ENCODE results near the gene MCF2.

MCF2 gene

GRCh38 chrX:139640259-139640658 is 67.7 kb downstream of the MCF2 start:
- no peak for TF ChIP-seq CTCF (IDR thresholded peaks at IDR 0.05; ENCODE audit: low read depth, low read length, missing control alignments)
- DNase-seq (ENCODE audit: low read depth): no peak
- in situ Hi-C loops (cut with HindIII; ENCODE audit: low sequenced_read_pairs): no loop called here
- no peak overlapping the region for H3K4me3 ChIP-seq (ENCODE audit: low read depth, low read length)

- in situ Hi-C loops (cut with HindIII; ENCODE audit: low sequenced_read_pairs): no loop called here
- DNase-seq (ENCODE audit: low read depth): no peak
- TF ChIP-seq CTCF (IDR thresholded peaks at IDR 0.05; ENCODE audit: low read depth, low read length, missing control alignments): no peak
- H3K4me3 ChIP-seq (ENCODE audit: low read depth, low read length): no peak overlapping the region
These were observed 68.7 kb downstream of the MCF2 start for GRCh38 chrX:139639253-139639652.

GRCh38 chrX:139600105-139600504 is 107.9 kb downstream of the MCF2 start:
- no peak for DNase-seq (ENCODE audit: low read depth)
- TF ChIP-seq CTCF (IDR thresholded peaks at IDR 0.05; ENCODE audit: low read depth, low read length, missing control alignments): no peak
- H3K4me3 ChIP-seq (ENCODE audit: low read depth, low read length): no peak overlapping the region
- in situ Hi-C loops (cut with HindIII; ENCODE audit: low sequenced_read_pairs): no loop called here

- no peak for DNase-seq (ENCODE audit: low read depth)
- H3K4me3 ChIP-seq (ENCODE audit: low read depth, low read length): no peak overlapping the region
- in situ Hi-C loops (cut with HindIII; ENCODE audit: low sequenced_read_pairs): no loop called here
- TF ChIP-seq CTCF (IDR thresholded peaks at IDR 0.05; ENCODE audit: low read depth, low read length, missing control alignments): no peak
These were observed 111.9 kb downstream of the MCF2 start for GRCh38 chrX:139596068-139596467.

GRCh38 chrX:139585613-139586012 is 122.4 kb downstream of the MCF2 start:
- in situ Hi-C loops (cut with HindIII; ENCODE audit: low sequenced_read_pairs): no loop called here
- TF ChIP-seq CTCF (IDR thresholded peaks at IDR 0.05; ENCODE audit: low read depth, low read length, missing control alignments): no peak
- H3K4me3 ChIP-seq (ENCODE audit: low read depth, low read length): no peak overlapping the region
- no peak for DNase-seq (ENCODE audit: low read depth)

GRCh38 chrX:139581068-139581467 is 126.9 kb downstream of the MCF2 start:
- no peak for DNase-seq (ENCODE audit: low read depth)
- in situ Hi-C loops (cut with HindIII; ENCODE audit: low sequenced_read_pairs): no loop called here
- no peak for TF ChIP-seq CTCF (IDR thresholded peaks at IDR 0.05; ENCODE audit: low read depth, low read length, missing control alignments)
- H3K4me3 ChIP-seq (ENCODE audit: low read depth, low read length): no peak overlapping the region

- in situ Hi-C loops (cut with HindIII; ENCODE audit: low sequenced_read_pairs): no loop called here
- H3K4me3 ChIP-seq (ENCODE audit: low read depth, low read length): no peak overlapping the region
- no peak for TF ChIP-seq CTCF (IDR thresholded peaks at IDR 0.05; ENCODE audit: low read depth, low read length, missing control alignments)
- DNase-seq (ENCODE audit: low read depth): no peak
These were observed 141.0 kb downstream of the MCF2 start for GRCh38 chrX:139566981-139567380.

Data from astrocyte of the cerebellum (primary cell).